HG02943 (cell line): ENCODE measurements around the gene FAM25G.

ENCODE experiments used
- ATAC-seq: cut with Tn5 transposase; IDR thresholded peaks from one replicate; pipeline ENCODE4 v1.9.1; 2021; ENCODE audit warnings: mild to moderate bottlenecking, low read depth, moderate library complexity; ENCODE audit not compliant: unreplicated experiment

FAM25G gene

DNA sequence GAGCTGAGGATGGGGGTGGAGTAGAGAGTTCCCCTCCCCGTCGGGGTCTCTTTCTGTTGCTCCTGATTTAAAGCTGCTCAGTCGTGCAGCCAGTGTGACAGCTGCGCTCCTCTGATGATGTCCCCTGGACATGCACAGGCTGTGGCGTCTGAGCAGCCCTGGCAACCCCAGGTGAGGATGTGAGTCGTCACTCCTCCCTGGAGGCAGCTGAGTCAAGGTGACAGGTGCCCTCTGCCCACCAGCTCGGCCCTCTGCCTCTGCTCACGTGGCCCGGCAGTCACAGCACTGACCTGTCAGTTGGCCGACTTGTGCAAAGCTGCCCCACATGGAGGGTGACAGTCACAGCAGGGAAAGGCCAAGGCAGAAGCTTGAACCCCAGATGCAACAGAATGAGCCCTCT, 41.5 kb downstream of the FAM25G start:
- ATAC-seq, result no peak

DNA sequence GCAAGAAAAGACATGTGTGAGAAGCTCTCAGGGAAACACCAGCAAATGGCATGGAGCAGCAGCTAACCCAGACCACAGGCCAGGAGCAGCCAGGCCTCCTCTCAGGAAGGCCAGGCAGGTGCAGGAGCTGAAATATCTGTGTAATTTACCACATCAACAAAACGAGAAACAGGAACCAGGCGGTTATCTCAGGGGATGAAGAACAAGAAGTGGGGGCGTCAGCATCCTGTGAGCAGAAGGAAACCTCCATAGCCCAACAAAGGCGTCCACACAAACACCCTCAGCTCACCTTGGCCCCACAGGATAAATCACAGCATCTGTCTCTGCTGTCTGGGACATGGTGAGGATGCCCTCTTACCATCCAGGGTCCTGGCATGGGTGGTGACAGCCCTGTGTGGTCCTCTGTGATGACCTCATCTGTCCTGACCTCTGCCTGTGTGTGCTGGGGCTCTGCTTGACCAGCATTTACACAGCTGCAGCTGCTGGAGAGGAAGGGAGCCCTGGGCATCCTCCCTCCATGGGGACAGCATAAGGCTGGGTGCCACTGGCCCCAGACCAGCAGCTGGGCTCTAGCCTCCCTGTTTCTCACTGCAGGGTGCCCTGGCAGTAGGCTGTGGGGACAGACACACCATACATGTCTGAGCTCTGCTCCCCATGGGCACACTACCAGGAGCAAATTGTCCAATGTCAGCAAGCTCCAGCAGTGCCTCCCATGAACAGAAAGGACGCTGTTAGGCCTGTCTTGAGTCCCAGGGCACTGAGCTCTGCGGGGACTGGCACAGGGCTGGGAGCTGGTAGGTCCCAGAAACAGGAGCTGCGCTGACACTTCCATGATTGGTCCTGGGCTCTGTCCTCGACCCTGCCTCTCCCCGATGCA, 42.2 kb downstream of the FAM25G start:
- no peak for ATAC-seq

DNA sequence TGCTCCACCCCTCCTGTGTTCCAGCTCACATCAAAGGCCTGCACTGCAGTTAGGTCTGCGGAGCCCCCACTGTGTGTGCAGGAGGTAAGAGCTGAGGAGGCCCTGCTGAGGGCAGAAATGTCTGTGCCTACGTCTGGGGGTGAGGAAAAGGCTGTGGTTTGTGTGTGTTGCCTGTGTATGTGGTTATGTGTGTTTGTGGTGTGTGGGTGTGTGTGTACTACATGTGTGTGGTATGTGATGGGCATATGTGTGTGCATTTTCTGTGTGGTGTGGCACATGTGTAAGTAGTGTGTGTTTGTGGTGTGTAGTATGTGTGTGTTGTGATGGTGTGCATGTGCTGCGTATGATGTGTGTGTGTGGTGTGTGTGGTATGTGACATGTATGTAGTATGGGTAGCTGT, 43.8 kb downstream of the FAM25G start:
- no peak for ATAC-seq

GRCh38 chr10:47447209-47447608, 44.3 kb downstream of the FAM25G start:
- ATAC-seq, result no peak

GRCh38 chr10:47445720-47446119, 45.8 kb downstream of the FAM25G start:
- ATAC-seq, result no peak

DNA sequence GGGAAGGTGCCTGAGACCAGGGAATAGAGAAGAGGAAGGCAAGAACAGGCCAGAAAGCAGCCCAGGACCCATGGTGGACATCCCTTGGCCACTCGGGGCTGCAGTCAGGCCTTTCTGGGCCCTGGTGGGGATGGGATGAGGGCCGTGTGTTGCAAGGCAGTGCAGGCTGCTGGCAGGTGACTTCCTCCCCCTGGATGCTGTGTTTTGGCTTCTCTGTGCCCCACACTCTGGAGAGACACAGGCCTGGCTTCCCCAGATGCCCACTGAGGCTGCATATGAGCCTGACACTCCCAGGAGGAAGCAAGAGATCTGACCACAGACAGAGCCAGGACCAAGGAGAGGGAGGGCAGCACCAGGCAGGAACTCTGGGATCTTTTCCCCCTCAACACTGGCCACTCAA, 47.5 kb downstream of the FAM25G start:
- no peak for ATAC-seq

- ATAC-seq, result no peak
Observed at GRCh38 chr10:47443145-47443544, 48.4 kb downstream of the FAM25G start.

- no peak for ATAC-seq
Observed at GRCh38 chr10:47442351-47442750, 49.1 kb downstream of the FAM25G start.

DNA sequence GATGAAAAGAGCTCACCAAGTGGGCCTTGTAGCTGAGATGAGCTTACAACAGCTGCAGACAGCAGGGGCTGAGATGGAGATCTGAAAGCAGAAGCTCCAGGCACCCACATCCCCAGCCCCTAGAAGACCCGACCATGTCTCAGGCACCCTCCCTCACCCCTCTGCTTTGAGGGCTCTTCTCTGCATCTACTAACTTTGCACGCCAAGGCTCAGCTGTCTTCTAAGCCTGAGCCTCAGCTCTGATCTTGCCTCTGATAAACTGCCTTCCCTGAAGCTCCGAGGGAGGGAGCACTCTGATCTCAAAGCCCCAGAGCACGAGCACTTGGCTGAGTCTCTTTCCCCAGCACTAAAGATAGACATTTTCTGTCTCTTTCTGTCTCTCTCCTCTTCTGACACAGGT, 49.6 kb downstream of the FAM25G start:
- ATAC-seq, result no peak

DNA sequence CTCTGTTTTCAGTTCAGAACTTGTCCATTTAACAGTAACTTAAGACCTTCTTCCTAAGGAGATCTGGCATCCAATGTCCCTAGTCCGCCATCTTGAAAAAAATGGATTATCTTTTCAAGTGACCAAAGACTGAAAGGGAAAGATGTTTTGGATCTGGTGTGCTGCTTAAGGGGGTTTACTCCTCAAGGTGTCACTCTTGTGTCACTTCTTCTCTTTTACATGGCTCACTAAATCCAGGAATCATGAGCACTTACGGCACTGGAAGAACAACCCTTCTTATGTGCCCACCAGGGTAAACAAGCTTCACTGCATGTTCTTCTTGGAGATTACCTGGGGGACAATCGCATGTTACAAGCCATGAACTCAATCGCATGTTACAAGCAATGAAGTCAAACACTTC, 51.3 kb downstream of the FAM25G start:
- no peak for ATAC-seq

DNA sequence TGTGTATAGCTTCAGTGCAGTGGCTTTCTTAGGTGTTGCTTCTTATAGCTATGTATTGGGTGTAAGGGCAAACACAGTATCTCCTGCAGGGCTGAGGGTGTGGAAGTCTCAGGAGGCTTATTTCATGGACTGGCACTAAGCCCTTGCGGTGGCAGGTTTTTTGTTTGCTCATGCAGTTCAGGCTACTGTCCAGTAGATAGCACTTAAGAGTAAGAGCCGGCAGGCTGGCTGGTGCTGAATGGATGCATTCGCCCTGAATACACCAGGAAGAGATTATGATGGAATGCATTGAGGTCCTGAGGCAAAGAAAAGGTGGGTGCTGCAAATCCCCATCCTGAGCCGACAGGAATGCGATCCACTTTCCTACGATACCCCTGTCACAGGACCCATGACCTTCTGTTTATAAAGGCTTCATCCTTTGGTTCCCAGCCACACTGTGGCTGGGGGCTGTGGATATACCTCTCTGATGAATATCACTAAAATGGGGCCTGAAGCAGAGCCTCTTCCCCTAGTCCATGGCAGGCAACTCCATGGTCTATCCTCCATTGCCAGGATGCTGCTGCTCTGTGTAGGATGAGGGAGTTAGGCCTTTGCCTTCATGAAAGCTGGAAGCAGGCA, 52.5 kb downstream of the FAM25G start:
- ATAC-seq, result no peak
